ENCODE data around the gene CTBP2. TPM values are rescaled to one million over a fixed set of nuclear protein-coding genes. Genes with fewer than 3 reads are reported as not detected.

CTBP2 gene
- total RNA-seq, 1 experiment from 2014 or later, result 78.7 TPM

DNA sequence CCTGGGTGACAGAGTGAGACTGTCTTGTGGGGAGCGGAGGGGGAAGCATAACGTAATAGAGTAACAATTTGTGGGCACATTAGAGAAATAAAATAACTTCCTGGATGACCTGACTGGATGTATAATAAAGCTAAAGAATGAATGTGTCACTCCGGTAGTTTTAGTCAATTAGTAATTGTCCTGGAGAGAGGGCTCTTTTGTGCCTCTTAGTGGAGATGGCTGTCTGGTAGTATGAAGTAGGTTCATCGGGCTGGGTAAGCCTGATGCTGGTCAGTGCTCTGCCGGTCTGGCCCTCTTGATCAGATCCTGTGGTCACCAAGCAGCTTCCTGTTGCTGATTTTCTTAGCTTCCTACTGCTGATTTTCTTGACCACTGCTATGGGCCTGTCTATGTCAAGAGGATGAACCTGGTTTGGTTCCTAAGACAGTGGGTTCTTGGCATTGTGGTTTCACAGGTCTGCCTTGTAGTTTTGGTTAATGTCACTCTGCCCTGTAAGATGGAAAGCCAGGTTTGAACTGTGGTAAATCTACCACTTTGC is 184.3 kb downstream of the CTBP2 start:
- H3K4me1 Mint-ChIP-seq (ENCODE audit: low read depth, unreplicated experiment), result no peaks in the 10 kb centered on the region

DNA sequence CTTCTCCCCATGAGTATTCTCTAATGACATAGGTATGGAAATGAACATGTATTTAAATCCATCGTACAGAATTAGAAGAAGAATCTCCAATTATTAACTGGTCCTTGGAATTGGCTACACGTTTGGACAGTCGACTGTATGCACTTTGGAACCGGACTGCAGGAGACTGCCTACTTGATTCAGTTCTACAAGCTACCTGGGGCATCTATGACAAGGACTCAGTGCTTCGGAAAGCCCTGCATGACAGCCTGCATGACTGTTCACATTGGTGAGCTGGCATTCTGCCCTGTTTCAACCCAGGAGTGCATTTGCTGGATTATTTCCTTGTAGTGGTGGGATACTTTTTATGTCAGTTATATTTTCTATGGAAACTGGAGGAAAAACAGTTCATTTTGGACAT is 186.2 kb downstream of the CTBP2 start:
- Mint-ChIP-seq H3K36me3 (ENCODE audit: insufficient read depth, unreplicated experiment) (peaks cover 5% of the 10 kb centered on the region), H3K27ac (ENCODE audit: unreplicated experiment) (no peak overlapping the region), H3K27me3 (ENCODE audit: unreplicated experiment) (no peaks in the 10 kb centered on the region), H3K4me3 (ENCODE audit: low read depth, unreplicated experiment) (no peak overlapping the region), H3K9me3 (ENCODE audit: low read depth, unreplicated experiment) (no peaks in the 10 kb centered on the region), H3K4me1 (ENCODE audit: low read depth, unreplicated experiment) (no peaks in the 10 kb centered on the region)
- DNase-seq, result no peak
- TF ChIP-seq, protein P1, sequence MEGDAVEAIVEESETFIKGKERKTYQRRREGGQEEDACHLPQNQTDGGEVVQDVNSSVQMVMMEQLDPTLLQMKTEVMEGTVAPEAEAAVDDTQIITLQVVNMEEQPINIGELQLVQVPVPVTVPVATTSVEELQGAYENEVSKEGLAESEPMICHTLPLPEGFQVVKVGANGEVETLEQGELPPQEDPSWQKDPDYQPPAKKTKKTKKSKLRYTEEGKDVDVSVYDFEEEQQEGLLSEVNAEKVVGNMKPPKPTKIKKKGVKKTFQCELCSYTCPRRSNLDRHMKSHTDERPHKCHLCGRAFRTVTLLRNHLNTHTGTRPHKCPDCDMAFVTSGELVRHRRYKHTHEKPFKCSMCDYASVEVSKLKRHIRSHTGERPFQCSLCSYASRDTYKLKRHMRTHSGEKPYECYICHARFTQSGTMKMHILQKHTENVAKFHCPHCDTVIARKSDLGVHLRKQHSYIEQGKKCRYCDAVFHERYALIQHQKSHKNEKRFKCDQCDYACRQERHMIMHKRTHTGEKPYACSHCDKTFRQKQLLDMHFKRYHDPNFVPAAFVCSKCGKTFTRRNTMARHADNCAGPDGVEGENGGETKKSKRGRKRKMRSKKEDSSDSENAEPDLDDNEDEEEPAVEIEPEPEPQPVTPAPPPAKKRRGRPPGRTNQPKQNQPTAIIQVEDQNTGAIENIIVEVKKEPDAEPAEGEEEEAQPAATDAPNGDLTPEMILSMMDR (IDR thresholded peaks at IDR 0.05; ENCODE audit: unreplicated experiment), result no peak
- intact Hi-C loops (cut with micrococcal nuclease; ENCODE audit: unreplicated experiment), result no loop called here
- CTCF ChIA-PET, result no interaction called here
- BruUV-seq (replicated peaks), result no TSS peak

More for the DNA sequence above, 184.3 kb downstream of the CTBP2 start:
- Mint-ChIP-seq H3K9me3 (ENCODE audit: low read depth, unreplicated experiment) (no peaks in the 10 kb centered on the region), H3K36me3 (ENCODE audit: insufficient read depth, unreplicated experiment) (peaks cover 5% of the 10 kb centered on the region), H3K4me3 (ENCODE audit: low read depth, unreplicated experiment) (no peak overlapping the region), H3K27me3 (ENCODE audit: unreplicated experiment) (no peaks in the 10 kb centered on the region), H3K27ac (ENCODE audit: unreplicated experiment) (no peak overlapping the region)
- intact Hi-C loops (cut with micrococcal nuclease; ENCODE audit: unreplicated experiment), result no loop called here
- CTCF ChIA-PET, result interaction anchor here (0.5 to 0.7 kb wide), 2 partner anchors 367 to 593 kb away, joined by 4 read pairs; no protein-coding TSS in a partner anchor
- DNase-seq, result no peak
- TF ChIP-seq, protein P1 (IDR thresholded peaks at IDR 0.05; ENCODE audit: unreplicated experiment), result no peak
- no TSS peak for BruUV-seq (replicated peaks)

DNA sequence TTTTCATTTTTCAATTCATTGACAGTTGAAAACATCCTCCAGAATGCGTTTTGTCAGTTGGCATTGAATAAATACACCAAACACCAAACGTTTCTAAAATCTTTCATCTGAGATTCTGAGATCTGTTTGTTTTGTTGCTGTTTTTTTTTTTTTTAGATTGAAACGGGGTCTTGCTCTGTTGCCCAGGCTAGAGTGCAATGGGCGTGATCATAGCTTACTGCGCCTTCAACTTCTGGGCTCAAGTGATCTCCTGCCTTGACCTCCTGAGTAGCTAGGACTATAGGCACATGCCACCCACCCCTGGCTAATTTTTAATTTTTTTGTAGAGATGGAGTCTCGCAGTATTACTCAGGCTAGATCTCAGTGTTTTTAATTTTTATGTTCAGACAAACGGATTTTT is 187.7 kb downstream of the CTBP2 start:
- DNase-seq, result no peak
- H3K36me3 Mint-ChIP-seq (ENCODE audit: insufficient read depth, unreplicated experiment), result peaks cover 1% of the 10 kb centered on the region
- TF ChIP-seq, protein P1 (IDR thresholded peaks at IDR 0.05; ENCODE audit: unreplicated experiment), result no peak
- intact Hi-C loops (cut with micrococcal nuclease; ENCODE audit: unreplicated experiment), result no loop called here
- no peaks in the 10 kb centered on the region for H3K9me3 Mint-ChIP-seq (ENCODE audit: low read depth, unreplicated experiment)
- BruUV-seq (replicated peaks), result no TSS peak
- H3K4me1 Mint-ChIP-seq (ENCODE audit: low read depth, unreplicated experiment), result no peaks in the 10 kb centered on the region
- no peak overlapping the region for H3K27ac Mint-ChIP-seq (ENCODE audit: unreplicated experiment)
- H3K27me3 Mint-ChIP-seq (ENCODE audit: unreplicated experiment), result no peaks in the 10 kb centered on the region
- CTCF ChIA-PET, result interaction anchor here (0.5 kb wide), 1 partner anchor 140 kb away, joined by 3 read pairs; no protein-coding TSS in a partner anchor
- no peak overlapping the region for H3K4me3 Mint-ChIP-seq (ENCODE audit: low read depth, unreplicated experiment)

DNA sequence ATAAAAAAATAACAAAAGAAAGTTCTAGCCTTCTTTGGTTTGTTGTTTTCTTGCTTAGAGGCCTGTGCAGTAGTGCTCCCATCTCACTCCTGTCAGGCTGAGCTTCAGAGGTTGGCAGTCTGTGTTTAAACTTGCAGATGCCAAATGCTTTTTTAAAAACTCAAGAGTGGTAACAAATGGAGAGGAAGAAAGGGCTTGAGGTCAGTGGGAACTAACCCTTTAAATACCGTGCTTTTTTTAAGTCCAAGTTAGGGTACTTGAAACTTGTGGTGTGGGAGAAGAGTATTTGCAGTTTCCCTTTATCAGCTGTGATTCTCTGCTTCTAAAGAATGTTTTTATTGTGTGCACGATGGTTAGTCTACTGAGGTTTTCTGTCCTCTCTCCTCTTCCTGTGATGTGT is 189.1 kb downstream of the CTBP2 start:
- H3K36me3 Mint-ChIP-seq (ENCODE audit: insufficient read depth, unreplicated experiment), result peaks cover 9% of the 10 kb centered on the region
- CTCF ChIA-PET, result interaction anchor here (0.6 kb wide), 1 partner anchor 55 kb away, joined by 6 read pairs; no protein-coding TSS in a partner anchor
- intact Hi-C loops (cut with micrococcal nuclease; ENCODE audit: unreplicated experiment), result no loop called here
- H3K27me3 Mint-ChIP-seq (ENCODE audit: unreplicated experiment), result no peaks in the 10 kb centered on the region
- TF ChIP-seq, protein P1 (IDR thresholded peaks at IDR 0.05; ENCODE audit: unreplicated experiment), result no peak
- H3K4me1 Mint-ChIP-seq (ENCODE audit: low read depth, unreplicated experiment), result no peaks in the 10 kb centered on the region
- no peak for DNase-seq
- no peaks in the 10 kb centered on the region for H3K9me3 Mint-ChIP-seq (ENCODE audit: low read depth, unreplicated experiment)
- no peak overlapping the region for H3K4me3 Mint-ChIP-seq (ENCODE audit: low read depth, unreplicated experiment)
- no peak overlapping the region for H3K27ac Mint-ChIP-seq (ENCODE audit: unreplicated experiment)
- BruUV-seq (replicated peaks), result no TSS peak

Data from Calu3 (cell line).